Lung (tissue), 12 donors: ENCODE data around the gene MIER3. TPM values are rescaled to one million over a fixed set of nuclear protein-coding genes. Genes with fewer than 3 reads are reported as not detected.

Experiments used
- ATAC-seq: fragments of 200-7000 bp; cut with Tn5 transposase; one replicate; pipeline ENCODE4 v1.9.1; 2020; ENCODE audit warnings: moderate number of reproducible peaks; ENCODE audit not compliant: insufficient read depth, low FRiP score
- DNase-seq, 3 donors: peaks; one replicate each; pipeline ENCODE4 v3.0.0-alpha.2; 2013 to 2017
- H3K27ac ChIP-seq, 2 donors: one replicate each; pipeline ENCODE4 v1.5.1; 2013; ENCODE audit warnings: mild to moderate bottlenecking in 2 of 2, moderate library complexity in 2 of 2, control low read depth in 1 of 2, inconsistent platforms in 1 of 2, low read depth in 1 of 2, low read length in 1 of 2
- H3K27me3 ChIP-seq, 3 donors: one replicate each; pipeline ENCODE4 v1.5.1; 2013; ENCODE audit warnings: low read length in 2 of 3; ENCODE audit not compliant: control insufficient read depth in 3 of 3, insufficient read depth in 3 of 3
- H3K36me3 ChIP-seq, 4 donors: one replicate each; pipeline ENCODE4 v1.5.1; 2013; ENCODE audit warnings: low read length in 4 of 4, mild to moderate bottlenecking in 1 of 4, moderate library complexity in 1 of 4; ENCODE audit not compliant: control insufficient read depth in 4 of 4, insufficient read depth in 4 of 4
- H3K4me1 ChIP-seq, 5 donors: one replicate each; pipeline ENCODE4 v1.5.1; 2013; ENCODE audit warnings: low read length in 5 of 5, mild to moderate bottlenecking in 2 of 5, moderate library complexity in 1 of 5; ENCODE audit not compliant: control insufficient read depth in 5 of 5, insufficient read depth in 5 of 5
- H3K4me3 ChIP-seq: one replicate; pipeline ENCODE4 v1.5.1; 2013; ENCODE audit warnings: mild to moderate bottlenecking, control low read depth, moderate library complexity
- H3K9ac ChIP-seq, 2 donors: one replicate each; pipeline ENCODE4 v1.5.1; 2013; ENCODE audit warnings: low read length in 2 of 2, control low read depth in 1 of 2; ENCODE audit not compliant: insufficient read depth in 1 of 2
- H3K9me3 ChIP-seq, 4 donors: one replicate each; pipeline ENCODE4 v1.5.1; 2013; ENCODE audit warnings: low read length in 3 of 4, mild to moderate bottlenecking in 1 of 4, moderate library complexity in 1 of 4; ENCODE audit not compliant: control insufficient read depth in 4 of 4, insufficient read depth in 3 of 4
- WGBS, 2 donors: extraction: QIAGEN DNeasy Blood & Tissue Kit; methylation state at CpG; one replicate each; pipeline ENCODE4 v1.1.7; 2013; 5-methylcytosine and 5-hydroxymethylcytosine counted together
- polyA plus RNA-seq, 2 donors: library from polyadenylated mRNA; stranded (reverse); fragments of 200-250 nt; gene quantifications; one replicate each; pipeline ENCODE4 v1.2.1, GENCODE V29; 2013
- total RNA-seq, 2 donors: library from RNA; depleted of rRNA in 1 of 2; stranded (reverse); fragments of >200 nt in 1 of 2; gene quantifications; one replicate each; pipeline ENCODE4 v1.2.1, GENCODE V29; 2014 to 2021
- TF ChIP-seq, protein P1 (sequence below): IDR thresholded peaks from 2 replicates; pipeline ENCODE4 v1.5.1; 2012; ENCODE audit warnings: mild to moderate bottlenecking; ENCODE audit errors: control extremely low read depth, extremely low read depth
- donor health status: control.
- donor health status: control.
- donor health status: Bipolar disorder and iron deficiency.
- donor health status: healthy.
- donor health status: DM: yes; HTN: yes; CAD: no.

The MIER3 gene
- total and polyA plus RNA-seq, 4 donors: 4.9 to 26.7 (median 10.6) TPM

DNA sequence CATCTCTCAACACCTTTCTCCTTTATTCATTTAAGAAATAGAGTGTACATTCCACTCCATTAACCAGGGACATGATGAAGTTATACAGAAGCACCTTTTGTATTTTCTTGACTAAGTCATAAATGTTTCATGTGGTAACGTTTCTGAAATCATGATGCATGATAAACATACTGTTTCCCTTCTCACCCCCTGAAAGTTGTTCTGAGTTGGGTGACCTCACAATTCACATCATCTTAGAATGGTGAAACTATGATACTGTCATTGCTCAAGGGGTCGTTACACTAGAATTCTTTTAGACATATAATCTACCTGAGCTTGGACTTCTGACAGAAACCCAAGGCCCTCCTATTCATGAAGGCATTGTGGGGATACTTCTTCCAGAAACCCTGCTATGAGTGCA is 37.8 kb upstream of the MIER3 start:
- TF ChIP-seq, protein P1, sequence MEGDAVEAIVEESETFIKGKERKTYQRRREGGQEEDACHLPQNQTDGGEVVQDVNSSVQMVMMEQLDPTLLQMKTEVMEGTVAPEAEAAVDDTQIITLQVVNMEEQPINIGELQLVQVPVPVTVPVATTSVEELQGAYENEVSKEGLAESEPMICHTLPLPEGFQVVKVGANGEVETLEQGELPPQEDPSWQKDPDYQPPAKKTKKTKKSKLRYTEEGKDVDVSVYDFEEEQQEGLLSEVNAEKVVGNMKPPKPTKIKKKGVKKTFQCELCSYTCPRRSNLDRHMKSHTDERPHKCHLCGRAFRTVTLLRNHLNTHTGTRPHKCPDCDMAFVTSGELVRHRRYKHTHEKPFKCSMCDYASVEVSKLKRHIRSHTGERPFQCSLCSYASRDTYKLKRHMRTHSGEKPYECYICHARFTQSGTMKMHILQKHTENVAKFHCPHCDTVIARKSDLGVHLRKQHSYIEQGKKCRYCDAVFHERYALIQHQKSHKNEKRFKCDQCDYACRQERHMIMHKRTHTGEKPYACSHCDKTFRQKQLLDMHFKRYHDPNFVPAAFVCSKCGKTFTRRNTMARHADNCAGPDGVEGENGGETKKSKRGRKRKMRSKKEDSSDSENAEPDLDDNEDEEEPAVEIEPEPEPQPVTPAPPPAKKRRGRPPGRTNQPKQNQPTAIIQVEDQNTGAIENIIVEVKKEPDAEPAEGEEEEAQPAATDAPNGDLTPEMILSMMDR: no peak
- Histone ChIP-seq H3K4me3 (no peak overlapping the region), H3K36me3 (no peaks in the 10 kb centered on the region), H3K4me1 (no peaks in the 10 kb centered on the region), H3K27ac (no peak overlapping the region), H3K9ac (no peak overlapping the region), H3K27me3 (no peaks in the 10 kb centered on the region), H3K9me3 (no peaks in the 10 kb centered on the region)
- 59 to 78% methylated on average over 2 of the region's 2 CpGs for WGBS, 2 donors
- DNase-seq (no peak), ATAC-seq (no peak)

DNA sequence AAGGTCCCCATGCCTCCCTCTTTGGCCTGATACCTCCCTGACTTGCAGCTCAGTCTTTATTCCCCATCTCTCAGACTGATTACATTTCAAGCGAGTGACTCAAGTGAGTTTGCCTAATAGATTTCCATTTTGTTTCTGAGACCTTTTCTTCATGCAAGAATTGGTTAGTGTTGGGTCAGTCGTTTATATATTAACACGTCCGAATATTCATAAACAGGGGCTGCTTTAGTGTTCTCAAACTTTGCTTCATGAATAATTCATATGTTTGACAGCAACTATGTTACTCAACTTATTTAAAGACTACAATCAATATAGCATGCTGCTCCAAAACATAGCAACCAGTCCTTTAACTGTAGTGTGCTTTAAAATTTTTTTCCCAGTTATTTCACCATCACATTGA is 36.6 kb upstream of the MIER3 start:
- DNase-seq: no peak
- H3K9ac ChIP-seq: no peak overlapping the region
- TF ChIP-seq, protein P1: no peak
- no peaks in the 10 kb centered on the region for H3K9me3 ChIP-seq
- no peaks in the 10 kb centered on the region for H3K36me3 ChIP-seq
- no peak overlapping the region for H3K4me3 ChIP-seq
- H3K27me3 ChIP-seq: no peaks in the 10 kb centered on the region
- ATAC-seq: no peak
- peaks cover 0 to 3% (median 0%) of the 10 kb centered on the region in 5 donors for H3K4me1 ChIP-seq
- 94 to 95% methylated on average over 4 of the region's 4 CpGs for WGBS, 2 donors
- no peak overlapping the region for H3K27ac ChIP-seq

DNA sequence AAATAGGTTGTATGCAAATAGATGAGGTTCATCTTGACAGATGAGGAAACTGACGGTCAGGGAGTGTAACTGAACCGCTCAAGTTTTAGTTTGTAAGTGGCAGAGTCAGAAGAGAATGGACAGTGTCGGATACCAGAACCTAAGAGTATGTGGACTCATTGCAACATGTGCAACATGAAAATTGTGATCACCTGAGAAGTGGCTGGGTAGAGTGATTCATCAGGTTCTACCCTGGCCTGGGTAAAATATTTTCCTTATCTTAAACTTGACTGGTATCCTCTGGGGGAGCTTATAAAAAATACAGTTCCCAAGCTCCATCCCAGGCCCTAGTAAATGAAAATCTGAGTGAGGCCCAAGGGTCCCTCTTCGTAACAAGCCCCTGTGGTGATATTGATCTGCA is 35.2 kb upstream of the MIER3 start:
- H3K4me1 ChIP-seq: peaks cover 0 to 3% (median 0%) of the 10 kb centered on the region in 5 donors
- ATAC-seq: no peak
- no peak overlapping the region for H3K9ac ChIP-seq
- WGBS, 2 donors: 92 to 94% methylated on average over 4 of the region's 4 CpGs
- no peak for DNase-seq
- H3K4me3 ChIP-seq: no peak overlapping the region
- H3K27ac ChIP-seq: no peak overlapping the region
- TF ChIP-seq, protein P1: no peak
- H3K27me3 ChIP-seq: no peaks in the 10 kb centered on the region
- H3K36me3 ChIP-seq: no peaks in the 10 kb centered on the region
- no peaks in the 10 kb centered on the region for H3K9me3 ChIP-seq

DNA sequence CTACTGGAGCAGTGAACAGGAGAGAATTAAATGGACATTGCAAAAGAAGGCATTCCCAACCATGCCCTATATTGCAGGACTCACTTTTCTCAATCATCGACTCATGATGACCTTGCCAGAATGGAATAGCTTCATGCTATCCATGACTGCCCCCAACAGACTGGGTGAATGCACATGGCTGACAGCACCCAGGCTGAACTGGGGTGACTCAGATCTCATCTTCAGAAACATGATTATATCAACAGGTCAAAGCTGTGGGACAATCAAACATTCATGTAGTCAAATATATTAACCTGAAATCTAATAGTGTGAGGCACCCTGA is 34.7 kb upstream of the MIER3 start:
- Histone ChIP-seq H3K4me1 (peaks cover 0 to 3% (median 0%) of the 10 kb centered on the region in 5 donors), H3K9me3 (no peaks in the 10 kb centered on the region), H3K36me3 (no peaks in the 10 kb centered on the region), H3K27ac (no peak overlapping the region), H3K4me3 (no peak overlapping the region), H3K27me3 (no peaks in the 10 kb centered on the region), H3K9ac (no peak overlapping the region)
- ATAC-seq (no peak), DNase-seq (no peak)
- TF ChIP-seq, protein P1: no peak
- WGBS, 2 donors: 86 to 87% methylated on average over 1 of the region's 1 CpG
